Kidney (tissue), 14 donors: ENCODE data around the gene PPIF. TPM values are rescaled to one million over a fixed set of nuclear protein-coding genes. Genes with fewer than 3 reads are reported as not detected.

Source experiments
- DNase-seq, 5 donors: peaks; one replicate each; pipeline ENCODE4 v3.0.0-alpha.2; 2013 to 2020
- FAIRE-seq: peaks from 2 replicates; lab custom pipeline; 2012; peaks lifted over from hg19 to GRCh38; lab: Jason Lieb, UNC
- H3K27ac ChIP-seq, 2 donors: one replicate each; pipeline ENCODE4 v1.7.0; 2013; ENCODE audit warnings: low read depth in 2 of 2, low read length in 2 of 2, inconsistent platforms in 1 of 2
- H3K27me3 ChIP-seq: one replicate; pipeline ENCODE4 v1.7.1; 2013; ENCODE audit warnings: low read length, inconsistent platforms; ENCODE audit not compliant: control insufficient read depth, insufficient read depth
- H3K36me3 ChIP-seq, 3 donors: one replicate each; pipeline versions ENCODE4 v1.7.0 to v1.7.1; 2013; ENCODE audit warnings: low read length in 3 of 3, control low read depth in 1 of 3, inconsistent platforms in 1 of 3; ENCODE audit not compliant: insufficient read depth in 3 of 3, control insufficient read depth in 2 of 3
- H3K4me1 ChIP-seq, 3 donors: one replicate each; pipeline versions ENCODE4 v1.7.0 to v1.7.1; 2013; ENCODE audit warnings: low read length in 3 of 3, inconsistent platforms in 1 of 3, low read depth in 1 of 3; ENCODE audit not compliant: control insufficient read depth in 2 of 3, insufficient read depth in 2 of 3
- H3K4me3 ChIP-seq, 3 donors: one replicate each; pipeline versions ENCODE4 v1.7.0 to v1.8.1; 2013; ENCODE audit warnings: low read length in 3 of 3, control low read depth in 1 of 3, inconsistent platforms in 1 of 3
- H3K9ac ChIP-seq, 3 donors: one replicate each; pipeline versions ENCODE4 v1.7.0 to v1.7.1; 2013; ENCODE audit warnings: low read length in 3 of 3, control low read depth in 1 of 3, inconsistent platforms in 1 of 3
- H3K9me3 ChIP-seq, 3 donors: one replicate each; pipeline versions ENCODE4 v1.7.0 to v1.7.1; 2013; ENCODE audit warnings: low read length in 3 of 3, control low read depth in 1 of 3, inconsistent platforms in 1 of 3; ENCODE audit not compliant: control insufficient read depth in 2 of 3, insufficient read depth in 1 of 3
- CTCF ChIP-seq: IDR thresholded peaks from 3 replicates; pipeline ENCODE4 v1.5.1; 2012; ENCODE audit warnings: mild to moderate bottlenecking, moderate library complexity, borderline replicate concordance; ENCODE audit not compliant: insufficient read depth; ENCODE audit errors: extremely low read depth
- intact Hi-C: fragments of 100-400 bp; cut with DNase I; formaldehyde crosslinking; loops from one replicate; pipeline ENCODE4 v1.11.1; 2022
- polyA plus RNA-seq: library from polyadenylated mRNA; stranded (reverse); fragments of 350-450 nt; fragmentation: Illumina TruSeq; extraction: RNeasy Lipid Tissue Mini Kit (QIAGEN cat#74804); gene quantifications from one replicate; pipeline ENCODE4 v1.2.3, GENCODE V29; 2014; ENCODE audit warnings: low read depth, low replicate concordance; ENCODE audit not compliant: insufficient read depth
- total RNA-seq: library from RNA; stranded (reverse); fragmentation: NEBNext Ultra II Directional; extraction: Animal tissue kit (Norgen Biotek cat#: 25700); gene quantifications from one replicate; pipeline ENCODE4 v1.2.1, GENCODE V29; 2021
- donor health status: control.
- donor health status: control.
- donor health status: control.
- donor health status: control.
- donor health status: control.
- donor health status: DM: yes; HTN: yes; CAD: no.
- donor health status: Normal renal cell carcinoma (clear cell type).

The PPIF gene
- total and polyA plus RNA-seq, 2 donors from 2014 or later: 36.7 to 120 TPM

- Histone ChIP-seq H3K36me3 (no peaks in the 10 kb centered on the region), H3K27me3 (no peaks in the 10 kb centered on the region), H3K27ac (no peak overlapping the region), H3K9me3 (no peaks in the 10 kb centered on the region), H3K4me1 (peaks cover 0 to 11% (median 0%) of the 10 kb centered on the region in 3 donors), H3K9ac (no peak overlapping the region), H3K4me3 (no peak overlapping the region)
- peak in 2 of 5 donors; percentile 34 to 67 for DNase-seq
- intact Hi-C loops: no loop called here
- TF ChIP-seq CTCF: no peak
- FAIRE-seq: no peak
Observed at GRCh38 chr10:79382491-79382941, 35.2 kb downstream of the PPIF start.

- Histone ChIP-seq H3K27ac (no peak overlapping the region), H3K4me1 (peaks cover 0 to 11% (median 0%) of the 10 kb centered on the region in 3 donors), H3K4me3 (no peak overlapping the region), H3K27me3 (no peaks in the 10 kb centered on the region), H3K36me3 (no peaks in the 10 kb centered on the region), H3K9me3 (no peaks in the 10 kb centered on the region), H3K9ac (no peak overlapping the region)
- intact Hi-C loops: no loop called here
- no peak for TF ChIP-seq CTCF
- DNase-seq (peak in 2 of 5 donors; percentile 32 to 71), FAIRE-seq (no peak)
Observed at GRCh38 chr10:79383974-79384606, 36.8 kb downstream of the PPIF start.

GRCh38 chr10:79384773-79385391 lies 37.6 kb downstream of the PPIF start:
- FAIRE-seq: no peak
- no peaks in the 10 kb centered on the region for H3K36me3 ChIP-seq
- peaks cover 0 to 9% (median 0%) of the 10 kb centered on the region in 3 donors for H3K4me1 ChIP-seq
- H3K4me3 ChIP-seq: no peak overlapping the region
- H3K9ac ChIP-seq: no peak overlapping the region
- peak in 1 of 5 donors; percentile 24 for DNase-seq
- intact Hi-C loops: no loop called here
- no peak for TF ChIP-seq CTCF
- H3K27ac ChIP-seq: no peak overlapping the region
- no peaks in the 10 kb centered on the region for H3K27me3 ChIP-seq
- no peaks in the 10 kb centered on the region for H3K9me3 ChIP-seq
